NT2/D1 (cell line): ENCODE measurements around the gene MED1.

ENCODE experiments used
- SUZ12 ChIP-seq: IDR thresholded peaks from 2 replicates; pipeline ENCODE4 v1.6.1; 2011; ENCODE audit not compliant: insufficient read length, insufficient read depth; ENCODE audit errors: extremely low read depth
- YY1 ChIP-seq: IDR thresholded peaks from 2 replicates; pipeline ENCODE4 v1.6.1; 2011; ENCODE audit not compliant: insufficient read length, insufficient read depth

DNA sequence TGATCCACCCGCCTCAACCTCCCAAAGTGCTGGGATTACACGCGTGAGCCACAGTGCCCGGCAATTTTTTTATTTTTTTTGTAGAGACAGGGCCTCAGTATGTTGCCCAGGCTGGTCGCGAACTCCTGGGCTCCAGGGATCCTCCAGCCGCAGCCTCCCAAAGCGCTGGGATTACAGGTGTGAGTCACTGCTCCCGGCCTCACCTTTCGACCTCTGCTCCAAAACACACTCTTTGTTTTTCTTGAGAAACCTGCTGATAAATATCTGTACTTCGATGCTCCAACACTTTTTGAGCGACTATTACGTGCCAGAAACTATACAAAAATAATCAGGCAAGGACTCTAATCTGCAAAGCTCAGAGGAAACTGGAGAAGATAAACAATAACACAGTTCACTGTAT is 1.0 kb downstream of the MED1 start:
- TF ChIP-seq SUZ12 (no peak), YY1 (no peak)
